OCI-LY1 (cell line): ENCODE measurements around the gene GRIN3B.
A peak's percentile ranks its signal among the peaks of the same experiment; 100 is the strongest.

ENCODE experiments used
- H2AFZ ChIP-seq: fragments of 200-600 bp; sonication (generic), shearing (Covaris generic); 2 replicates; pipeline ENCODE4 v1.6.0; 2014; ENCODE audit warnings: antibody characterized with exemption, mild to moderate bottlenecking, low read length
- H3F3A ChIP-seq: fragments of 200-600 bp; sonication (generic), shearing (Covaris generic); 2 replicates; pipeline ENCODE4 v1.6.0; 2014; ENCODE audit warnings: mild to moderate bottlenecking, antibody characterized with exemption, low read length, moderate library complexity; ENCODE audit not compliant: insufficient read depth
- H3K27ac ChIP-seq: fragments of 200-600 bp; sonication (generic); 2 replicates; pipeline ENCODE4 v1.5.1; 2014; ENCODE audit warnings: low read length, mixed run types, mild to moderate bottlenecking, low read depth; ENCODE audit not compliant: poor library complexity, severe bottlenecking
- H3K27me3 ChIP-seq: fragments of 200-600 bp; sonication (generic); 2 replicates; pipeline ENCODE4 v1.6.0; 2014; ENCODE audit warnings: antibody characterized with exemption, mild to moderate bottlenecking, low read length, moderate library complexity; ENCODE audit not compliant: insufficient read depth
- H3K36me3 ChIP-seq: fragments of 200-600 bp; sonication (generic); 2 replicates; pipeline ENCODE4 v1.6.1; 2014; ENCODE audit warnings: mild to moderate bottlenecking, antibody characterized with exemption, low read length, moderate library complexity, mixed read lengths; ENCODE audit not compliant: insufficient read depth
- H3K4me1 ChIP-seq: fragments of 200-600 bp; sonication (generic); 2 replicates; pipeline ENCODE4 v1.5.1; 2014; ENCODE audit warnings: mild to moderate bottlenecking, low read length, moderate library complexity; ENCODE audit not compliant: insufficient read depth, severe bottlenecking
- H3K4me2 ChIP-seq: fragments of 200-600 bp; sonication (generic), shearing (Covaris generic); 2 replicates; pipeline ENCODE4 v1.6.1; 2014; ENCODE audit warnings: low read length
- H3K4me3 ChIP-seq: fragments of 200-600 bp; sonication (generic); 2 replicates; pipeline ENCODE4 v1.5.1; 2014; ENCODE audit warnings: low read length, low read depth, mild to moderate bottlenecking, mixed read lengths; ENCODE audit not compliant: poor library complexity, severe bottlenecking
- H3K79me2 ChIP-seq: fragments of 200-600 bp; shearing (Covaris generic); 2 replicates; pipeline ENCODE4 v1.6.1; 2016; ENCODE audit warnings: mixed run types, low read length, mixed read lengths; ENCODE audit not compliant: insufficient read depth
- H3K9ac ChIP-seq: fragments of 200-600 bp; sonication (generic), shearing (Covaris generic); 2 replicates; pipeline ENCODE4 v1.6.1; 2014; ENCODE audit warnings: mild to moderate bottlenecking, low read length, mixed read lengths
- H3K9me2 ChIP-seq: fragments of 200-600 bp; sonication (generic), shearing (Covaris generic); 2 replicates; pipeline ENCODE4 v1.6.1; 2014; ENCODE audit warnings: low read depth, mild to moderate bottlenecking, low read length, mixed read lengths
- H3K9me3 ChIP-seq: fragments of 200-600 bp; shearing (Covaris generic); 2 replicates; pipeline ENCODE4 v1.6.1; 2014; ENCODE audit warnings: low read length, mixed read lengths
- H4K20me1 ChIP-seq: fragments of 200-600 bp; sonication (generic), shearing (Covaris generic); 2 replicates; pipeline ENCODE4 v1.6.0; 2016; ENCODE audit warnings: mild to moderate bottlenecking, low read length; ENCODE audit not compliant: insufficient read depth
- CTCF ChIP-seq: fragments of 200-600 bp; sonication (generic), shearing (Covaris generic); IDR thresholded peaks from 2 replicates; pipeline ENCODE4 v1.5.1; 2017; ENCODE audit warnings: mild to moderate bottlenecking, antibody characterized with exemption, low read length, moderate library complexity, mixed read lengths
- EZH2 ChIP-seq: fragments of 200-600 bp; sonication (generic), shearing (Covaris generic); IDR thresholded peaks from 2 replicates; pipeline ENCODE4 v1.8.0; 2017; ENCODE audit warnings: borderline replicate concordance, mixed run types, mild to moderate bottlenecking, antibody characterized with exemption, low read length, moderate library complexity, mixed read lengths

Gene GRIN3B

GRCh38 chr19:1042689-1043511 is 42.7 kb downstream of the GRIN3B start:
- Histone ChIP-seq H3F3A (peaks cover 6% of the 10 kb centered on the region; the same call in 1 of the 2 replicates), H4K20me1 (no peaks in the 10 kb centered on the region), H3K79me2 (no peaks in the 10 kb centered on the region), H3K36me3 (peaks cover 20% of the 10 kb centered on the region; the same call in 1 of the 2 replicates), H3K9me2 (no peaks in the 10 kb centered on the region), H3K9me3 (no peaks in the 10 kb centered on the region), H3K27me3 (no peaks in the 10 kb centered on the region), H3K27ac (peak overlapping the region; percentile 70), H3K4me1 (peaks cover 66% of the 10 kb centered on the region), H3K4me3 (peak overlapping the region; percentile 90), H3K4me2 (peak overlapping the region; percentile 92), H3K9ac (peak overlapping the region; percentile 55; the same call in 1 of the 2 replicates), H2AFZ (no peak overlapping the region)
- TF ChIP-seq EZH2: no peak
- no peak for TF ChIP-seq CTCF

GRCh38 chr19:1045247-1045603 is 45.0 kb downstream of the GRIN3B start:
- Histone ChIP-seq H3K79me2 (no peaks in the 10 kb centered on the region), H3K27me3 (no peaks in the 10 kb centered on the region), H3K4me2 (no peak overlapping the region), H3K4me3 (no peak overlapping the region), H3K27ac (no peak overlapping the region), H3F3A (no peaks in the 10 kb centered on the region), H3K36me3 (peaks cover 20% of the 10 kb centered on the region; the same call in 1 of the 2 replicates), H3K9ac (no peak overlapping the region), H2AFZ (no peak overlapping the region), H3K9me3 (no peaks in the 10 kb centered on the region), H4K20me1 (no peaks in the 10 kb centered on the region), H3K4me1 (peaks cover 48% of the 10 kb centered on the region), H3K9me2 (no peaks in the 10 kb centered on the region)
- TF ChIP-seq CTCF: no peak
- TF ChIP-seq EZH2: no peak

- H3K36me3 ChIP-seq: peaks cover 20% of the 10 kb centered on the region; the same call in 1 of the 2 replicates
Measured at GRCh38 chr19:1046117-1046626, 46.0 kb downstream of the GRIN3B start.

More at GRCh38 chr19:1046117-1046626, 46.0 kb downstream of the GRIN3B start:
- H3F3A ChIP-seq: no peaks in the 10 kb centered on the region
- peaks cover 47% of the 10 kb centered on the region for H3K4me1 ChIP-seq
- H3K9ac ChIP-seq: peak overlapping the region; percentile 24; the same call in 1 of the 2 replicates
- TF ChIP-seq CTCF (peak; percentile 21), EZH2 (no peak)
- no peaks in the 10 kb centered on the region for H3K27me3 ChIP-seq
- H3K4me2 ChIP-seq: peak overlapping the region; percentile 41; the same call in 1 of the 2 replicates
- H3K27ac ChIP-seq: peak overlapping the region; percentile 87
- no peaks in the 10 kb centered on the region for H4K20me1 ChIP-seq
- no peaks in the 10 kb centered on the region for H3K79me2 ChIP-seq
- H3K9me2 ChIP-seq: no peaks in the 10 kb centered on the region
- no peak overlapping the region for H2AFZ ChIP-seq
- peak overlapping the region; percentile 3 for H3K4me3 ChIP-seq
- H3K9me3 ChIP-seq: no peaks in the 10 kb centered on the region
